Measurements from ENCODE around the gene CATSPER1. TPM values are rescaled to one million over a fixed set of nuclear protein-coding genes. Genes with fewer than 3 reads are reported as not detected.
A peak's percentile ranks its signal among the peaks of the same experiment; 100 is the strongest.

Gene CATSPER1
- polyA plus RNA-seq, 3 donors from 2014 or later: 17.2 to 41.1 (median 20.8) TPM

GRCh38 chr11:65975771-65976170, 50.5 kb downstream of the CATSPER1 start:
- H3K9me3 Mint-ChIP-seq: no peaks in the 10 kb centered on the region
- H3K4me3 Mint-ChIP-seq: peak overlapping the region in 2 of 5 donors; percentile 21 to 42
- no peak for DNase-seq
- peaks cover 13 to 29% (median 14%) of the 10 kb centered on the region in 3 donors for H3K36me3 Mint-ChIP-seq
- H3K27ac Mint-ChIP-seq: peak overlapping the region in 4 of 6 donors; percentile 33 to 61 (median 52)
- H3K4me1 Mint-ChIP-seq: peaks cover 22 to 33% of the 10 kb centered on the region in 2 donors
- H3K27me3 Mint-ChIP-seq (ENCODE audit: low read depth in 3 of 3): peaks cover 2 to 10% (median 3%) of the 10 kb centered on the region in 3 donors

GRCh38 chr11:65973439-65974110, 52.7 kb downstream of the CATSPER1 start:
- Mint-ChIP-seq H3K4me1 (peaks cover 25 to 38% of the 10 kb centered on the region in 2 donors), H3K36me3 (peaks cover 18 to 29% (median 22%) of the 10 kb centered on the region in 3 donors), H3K27me3 (ENCODE audit: low read depth in 3 of 3) (peaks cover 3 to 4% (median 4%) of the 10 kb centered on the region in 3 donors), H3K27ac (peak overlapping the region in 2 of 6 donors; percentile 31 to 41), H3K4me3 (no peak overlapping the region), H3K9me3 (no peaks in the 10 kb centered on the region)
- DNase-seq: no peak

GRCh38 chr11:65972116-65972515, 54.2 kb downstream of the CATSPER1 start:
- Mint-ChIP-seq H3K4me3 (no peak overlapping the region), H3K4me1 (peaks cover 25 to 42% of the 10 kb centered on the region in 2 donors), H3K27ac (peak overlapping the region in 4 of 6 donors; percentile 6 to 45 (median 26)), H3K9me3 (no peaks in the 10 kb centered on the region), H3K27me3 (ENCODE audit: low read depth in 3 of 3) (peaks cover under 1 to 4% (median 4%) of the 10 kb centered on the region in 3 donors), H3K36me3 (peaks cover 25 to 37% (median 28%) of the 10 kb centered on the region in 3 donors)
- DNase-seq: no peak

- no peak for DNase-seq
- Mint-ChIP-seq H3K36me3 (peaks cover 22 to 44% (median 27%) of the 10 kb centered on the region in 3 donors), H3K9me3 (no peaks in the 10 kb centered on the region), H3K4me3 (no peak overlapping the region), H3K27ac (peak overlapping the region in 1 of 6 donors; percentile 21), H3K27me3 (ENCODE audit: low read depth in 3 of 3) (peaks cover 0 to 4% (median 4%) of the 10 kb centered on the region in 3 donors), H3K4me1 (peaks cover 11 to 31% of the 10 kb centered on the region in 2 donors)
Measured at GRCh38 chr11:65968600-65969482, 57.4 kb downstream of the CATSPER1 start.

- peaks cover 14 to 35% (median 26%) of the 10 kb centered on the region in 3 donors for H3K36me3 Mint-ChIP-seq
Measured at GRCh38 chr11:65967329-65967934, 58.8 kb downstream of the CATSPER1 start.

More at GRCh38 chr11:65967329-65967934, 58.8 kb downstream of the CATSPER1 start:
- H3K4me1 Mint-ChIP-seq: peaks cover 20 to 35% of the 10 kb centered on the region in 2 donors
- H3K9me3 Mint-ChIP-seq: no peaks in the 10 kb centered on the region
- DNase-seq: no peak
- H3K27me3 Mint-ChIP-seq (ENCODE audit: low read depth in 3 of 3): peaks cover 0 to 5% (median 4%) of the 10 kb centered on the region in 3 donors
- no peak overlapping the region for H3K4me3 Mint-ChIP-seq
- peak overlapping the region in 1 of 6 donors; percentile 35 for H3K27ac Mint-ChIP-seq

Other genes with a start within 250 kb of the CATSPER1 start
- gene AP5B1, start 245.5 kb downstream of the CATSPER1 start, polyA plus RNA-seq: 10 to 100 TPM in 1 of 3 donors, 1 to 10 TPM in 2; 7.6 to 20.8 (median 8.2) TPM
- not detected for gene OVOL1, start 239.4 kb downstream of the CATSPER1 start, polyA plus RNA-seq
- gene SNX32, start 192.5 kb downstream of the CATSPER1 start, polyA plus RNA-seq: 1 to 10 TPM in 2 of 3 donors, under 1 TPM in 1; 0.30 to 1.7 (median 1.6) TPM
- gene CFL1, start 168.3 kb downstream of the CATSPER1 start, polyA plus RNA-seq: 1,000 to 10,000 TPM; 2,883 to 4,279 (median 3,963) TPM
- 10 to 100 TPM; 22.7 to 47.0 (median 32.2) TPM for gene MUS81, start 166.0 kb downstream of the CATSPER1 start, polyA plus RNA-seq
- 1 to 10 TPM; 1.6 to 6.3 (median 3.6) TPM for gene EFEMP2, start 153.7 kb downstream of the CATSPER1 start, polyA plus RNA-seq
- gene CTSW, start 146.6 kb downstream of the CATSPER1 start, polyA plus RNA-seq: 1,000 to 10,000 TPM; 2,066 to 3,052 (median 2,928) TPM
- gene FIBP, start 138.0 kb downstream of the CATSPER1 start, polyA plus RNA-seq: 100 to 1,000 TPM; 120 to 145 (median 141) TPM
- gene CCDC85B, start 135.8 kb downstream of the CATSPER1 start, polyA plus RNA-seq: 100 to 1,000 TPM in 2 of 3 donors, 10 to 100 TPM in 1; 62.9 to 159 (median 142) TPM
- under 1 TPM; 0.13 to 0.30 (median 0.17) TPM for gene FOSL1, start 126.1 kb downstream of the CATSPER1 start, polyA plus RNA-seq
- 10 to 100 TPM; 45.7 to 84.5 (median 60.4) TPM for gene C11orf68, start 107.4 kb downstream of the CATSPER1 start, polyA plus RNA-seq
- 100 to 1,000 TPM; 135 to 234 (median 182) TPM for gene DRAP1, start 107.1 kb downstream of the CATSPER1 start, polyA plus RNA-seq
- not detected for gene TSGA10IP, start 81.0 kb downstream of the CATSPER1 start, polyA plus RNA-seq
- 10 to 100 TPM in 2 of 3 donors, 1 to 10 TPM in 1; 7.5 to 53.0 (median 16.1) TPM for gene SART1, start 64.7 kb downstream of the CATSPER1 start, polyA plus RNA-seq
- gene EIF1AD, start 24.3 kb downstream of the CATSPER1 start, polyA plus RNA-seq: 10 to 100 TPM; 14.0 to 26.0 (median 21.0) TPM
- 100 to 1,000 TPM; 212 to 366 (median 295) TPM for gene BANF1, start 24.0 kb downstream of the CATSPER1 start, polyA plus RNA-seq
- not detected for gene CST6, start 14.5 kb downstream of the CATSPER1 start, polyA plus RNA-seq
- not detected for gene GAL3ST3, start 22.7 kb upstream of the CATSPER1 start, polyA plus RNA-seq
- gene SF3B2, start 25.9 kb upstream of the CATSPER1 start, polyA plus RNA-seq: 100 to 1,000 TPM in 1 of 3 donors, 10 to 100 TPM in 2; 71.7 to 141 (median 76.7) TPM
- 10 to 100 TPM; 10.0 to 72.3 (median 23.9) TPM for gene PACS1, start 43.8 kb upstream of the CATSPER1 start, polyA plus RNA-seq
- gene KLC2, start 231.2 kb upstream of the CATSPER1 start, polyA plus RNA-seq: 1 to 10 TPM; 1.6 to 7.1 (median 3.9) TPM
- gene RAB1B, start 242.2 kb upstream of the CATSPER1 start, polyA plus RNA-seq: 10 to 100 TPM; 22.9 to 33.2 (median 25.8) TPM

All from immature natural killer cell (primary cell).